HepG2 (cell line): ENCODE data around the gene GUCA1A.

Source experiments
- CTCF ChIP-seq: sonication (generic); formaldehyde crosslinking; IDR thresholded peaks from 2 replicates; pipeline ENCODE4 v1.5.0; 2020; ENCODE audit warnings: mild to moderate bottlenecking, missing genetic modification reagents, moderate library complexity
- EZH2 ChIP-seq: conservative IDR thresholded peaks from 2 replicates; pipeline ENCODE4 v1.6.1; 2012; ENCODE audit warnings: mild to moderate bottlenecking, low read depth, low read length, moderate library complexity
- HCFC1 ChIP-seq: fragments of 150-350 bp; IDR thresholded peaks from 2 replicates; pipeline ENCODE4 v1.6.1; 2014; ENCODE audit warnings: low read depth, low read length

- TF ChIP-seq EZH2, result no peak
- no peak for TF ChIP-seq HCFC1
- no peak for TF ChIP-seq CTCF
Observed at GRCh38 chr6:42225419-42225818, 52.3 kb downstream of the GUCA1A start.
